ENCODE results near the gene TTC33. TPM values are rescaled to one million over a fixed set of nuclear protein-coding genes. Genes with fewer than 3 reads are reported as not detected.

TTC33 gene
- total and polyA plus RNA-seq, 4 donors, result 5.3 to 30.5 (median 7.8) TPM

DNA sequence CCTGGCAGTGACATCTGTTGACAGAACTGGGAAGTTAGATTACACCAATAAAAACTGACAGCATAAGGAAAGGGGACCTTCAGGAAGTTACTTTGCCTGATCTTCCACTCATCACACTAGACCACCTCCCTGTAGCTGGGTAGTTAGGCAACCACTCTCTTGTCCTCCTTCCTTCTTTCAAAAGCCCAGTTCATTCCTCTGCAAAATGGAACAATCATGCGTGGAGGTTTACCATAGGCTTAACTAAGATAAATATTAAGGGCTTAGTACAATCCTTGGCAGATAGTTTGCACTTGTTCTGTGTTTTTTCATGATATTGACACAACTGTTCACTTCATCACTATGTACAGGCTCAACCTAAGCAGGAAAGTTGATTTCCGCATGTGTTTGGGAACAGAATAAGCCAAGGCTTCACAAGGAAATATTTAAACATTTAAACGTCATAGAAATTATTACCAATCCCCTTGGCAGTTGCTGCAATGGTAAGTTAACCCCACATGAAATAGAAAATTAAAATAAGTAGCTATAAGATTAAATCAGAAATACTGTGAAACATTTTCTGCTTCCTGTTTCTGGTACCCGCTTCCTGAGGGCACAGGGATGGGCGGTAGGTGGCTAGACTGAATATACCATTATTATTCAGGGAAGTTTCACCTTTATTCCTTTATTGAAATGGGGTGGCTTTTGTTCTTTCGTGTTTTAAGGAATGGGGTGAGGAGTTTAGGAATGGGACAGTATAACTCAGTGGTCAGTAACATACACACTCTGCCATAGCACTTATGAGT lies 86.0 kb downstream of the TTC33 start:
- Histone ChIP-seq H3K27me3 (ENCODE audit: control insufficient read depth in 3 of 3, insufficient read depth in 3 of 3, low read length in 2 of 3) (no peaks in the 10 kb centered on the region), H3K9ac (ENCODE audit: insufficient read depth in 1 of 2, low read length in 2 of 2) (no peak overlapping the region), H3K9me3 (ENCODE audit: control insufficient read depth in 4 of 4, insufficient read depth in 3 of 4, low read length in 3 of 4) (no peaks in the 10 kb centered on the region), H3K27ac (ENCODE audit: low read depth in 1 of 2, low read length in 1 of 2) (no peak overlapping the region), H3K36me3 (ENCODE audit: control insufficient read depth in 4 of 4, insufficient read depth in 4 of 4, low read length in 4 of 4) (no peaks in the 10 kb centered on the region), H3K4me3 (no peak overlapping the region), H3K4me1 (ENCODE audit: control insufficient read depth in 5 of 5, insufficient read depth in 5 of 5, low read length in 5 of 5) (no peaks in the 10 kb centered on the region)
- WGBS, 2 donors, result 34 to 69% methylated on average over 6 of the region's 6 CpGs
- TF ChIP-seq, protein P1, sequence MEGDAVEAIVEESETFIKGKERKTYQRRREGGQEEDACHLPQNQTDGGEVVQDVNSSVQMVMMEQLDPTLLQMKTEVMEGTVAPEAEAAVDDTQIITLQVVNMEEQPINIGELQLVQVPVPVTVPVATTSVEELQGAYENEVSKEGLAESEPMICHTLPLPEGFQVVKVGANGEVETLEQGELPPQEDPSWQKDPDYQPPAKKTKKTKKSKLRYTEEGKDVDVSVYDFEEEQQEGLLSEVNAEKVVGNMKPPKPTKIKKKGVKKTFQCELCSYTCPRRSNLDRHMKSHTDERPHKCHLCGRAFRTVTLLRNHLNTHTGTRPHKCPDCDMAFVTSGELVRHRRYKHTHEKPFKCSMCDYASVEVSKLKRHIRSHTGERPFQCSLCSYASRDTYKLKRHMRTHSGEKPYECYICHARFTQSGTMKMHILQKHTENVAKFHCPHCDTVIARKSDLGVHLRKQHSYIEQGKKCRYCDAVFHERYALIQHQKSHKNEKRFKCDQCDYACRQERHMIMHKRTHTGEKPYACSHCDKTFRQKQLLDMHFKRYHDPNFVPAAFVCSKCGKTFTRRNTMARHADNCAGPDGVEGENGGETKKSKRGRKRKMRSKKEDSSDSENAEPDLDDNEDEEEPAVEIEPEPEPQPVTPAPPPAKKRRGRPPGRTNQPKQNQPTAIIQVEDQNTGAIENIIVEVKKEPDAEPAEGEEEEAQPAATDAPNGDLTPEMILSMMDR (IDR thresholded peaks at IDR 0.05; ENCODE audit: control extremely low read depth, extremely low read depth), result no peak
- ATAC-seq (ENCODE audit: insufficient read depth, low FRiP score) (no peak), DNase-seq (no peak)

DNA sequence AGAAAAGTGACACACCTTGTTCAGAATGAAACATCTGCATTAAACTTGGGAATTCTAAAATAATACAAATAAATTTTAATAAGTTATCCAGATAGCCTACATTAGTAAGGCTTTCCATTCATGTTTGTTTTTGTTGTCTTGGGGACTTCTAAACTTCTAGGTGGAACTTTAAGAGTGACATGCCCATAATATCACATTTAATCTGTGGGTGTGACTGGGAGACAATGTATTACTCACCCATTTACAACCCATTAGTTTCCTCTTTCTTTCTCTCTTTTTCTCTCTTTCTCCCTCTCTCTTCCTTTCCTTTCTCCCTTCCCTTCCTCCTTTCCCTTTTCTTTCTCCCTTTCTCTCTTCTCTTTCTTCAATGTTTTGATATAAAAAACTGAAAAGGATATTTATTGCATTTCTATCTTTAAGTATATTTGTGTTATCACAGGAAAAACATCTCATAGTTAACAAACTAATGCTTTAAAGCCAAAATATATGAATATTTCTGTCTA lies 88.5 kb downstream of the TTC33 start:
- Histone ChIP-seq H3K4me3 (no peak overlapping the region), H3K4me1 (ENCODE audit: control insufficient read depth in 5 of 5, insufficient read depth in 5 of 5, low read length in 5 of 5) (no peaks in the 10 kb centered on the region), H3K27ac (ENCODE audit: low read depth in 1 of 2, low read length in 1 of 2) (no peak overlapping the region), H3K9ac (ENCODE audit: insufficient read depth in 1 of 2, low read length in 2 of 2) (no peak overlapping the region), H3K27me3 (ENCODE audit: control insufficient read depth in 3 of 3, insufficient read depth in 3 of 3, low read length in 2 of 3) (no peaks in the 10 kb centered on the region), H3K9me3 (ENCODE audit: control insufficient read depth in 4 of 4, insufficient read depth in 3 of 4, low read length in 3 of 4) (no peaks in the 10 kb centered on the region), H3K36me3 (ENCODE audit: control insufficient read depth in 4 of 4, insufficient read depth in 4 of 4, low read length in 4 of 4) (no peaks in the 10 kb centered on the region)
- DNase-seq (no peak), ATAC-seq (ENCODE audit: insufficient read depth, low FRiP score) (no peak)
- TF ChIP-seq, protein P1 (IDR thresholded peaks at IDR 0.05; ENCODE audit: control extremely low read depth, extremely low read depth), result no peak

DNA sequence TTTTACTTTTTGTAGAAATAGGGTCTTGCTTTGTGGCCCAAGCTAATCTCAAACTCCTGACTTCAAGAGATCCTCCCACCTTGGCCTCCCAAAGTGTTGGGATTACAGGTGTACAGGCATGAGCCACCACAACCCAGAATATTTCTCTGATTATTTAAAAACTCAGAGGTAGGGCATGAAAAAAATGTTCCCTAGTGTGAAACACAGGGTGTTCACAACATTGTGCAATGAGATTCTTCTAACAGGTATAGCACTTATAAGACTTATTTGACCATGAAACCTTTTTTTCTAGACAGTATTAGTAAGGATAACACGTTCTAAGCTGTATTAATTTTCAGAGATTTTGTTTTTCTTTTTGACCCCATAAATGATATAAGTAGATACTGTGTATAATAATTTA lies 89.1 kb downstream of the TTC33 start:
- H3K9ac ChIP-seq (ENCODE audit: insufficient read depth in 1 of 2, low read length in 2 of 2), result no peak overlapping the region
- H3K27me3 ChIP-seq (ENCODE audit: control insufficient read depth in 3 of 3, insufficient read depth in 3 of 3, low read length in 2 of 3), result no peaks in the 10 kb centered on the region
- no peaks in the 10 kb centered on the region for H3K36me3 ChIP-seq (ENCODE audit: control insufficient read depth in 4 of 4, insufficient read depth in 4 of 4, low read length in 4 of 4)
- H3K9me3 ChIP-seq (ENCODE audit: control insufficient read depth in 4 of 4, insufficient read depth in 3 of 4, low read length in 3 of 4), result no peaks in the 10 kb centered on the region
- H3K4me3 ChIP-seq, result no peak overlapping the region
- DNase-seq (no peak), ATAC-seq (ENCODE audit: insufficient read depth, low FRiP score) (no peak)
- H3K27ac ChIP-seq (ENCODE audit: low read depth in 1 of 2, low read length in 1 of 2), result no peak overlapping the region
- H3K4me1 ChIP-seq (ENCODE audit: control insufficient read depth in 5 of 5, insufficient read depth in 5 of 5, low read length in 5 of 5), result no peaks in the 10 kb centered on the region
- 82 to 88% methylated on average over 1 of the region's 1 CpG for WGBS, 2 donors
- TF ChIP-seq, protein P1 (IDR thresholded peaks at IDR 0.05; ENCODE audit: control extremely low read depth, extremely low read depth), result no peak
